Cardiac septum (tissue), 1 donor: ENCODE data around the gene CNIH3. TPM values are rescaled to one million over a fixed set of nuclear protein-coding genes. Genes with fewer than 3 reads are reported as not detected.

Experiments used
- DNase-seq: peaks from one replicate; pipeline ENCODE4 v3.0.0-alpha.2; 2020; ENCODE audit warnings: low spot score
- intact Hi-C: fragments of 100-400 bp; cut with DNase I; formaldehyde crosslinking; loops from one replicate; pipeline ENCODE4 v1.14.0; 2022
- total RNA-seq: library from RNA; stranded (reverse); fragmentation: NEBNext Ultra II Directional; extraction: Animal tissue kit (Norgen Biotek cat#: 25700); gene quantifications from one replicate; pipeline ENCODE4 v1.2.1, GENCODE V29; 2021
- donor health status: DM: no; HTN: no; CAD: no.

CNIH3 gene
- total RNA-seq, 1 donor from 2014 or later, result 1.4 TPM

GRCh38 chr1:224609333-224609732, 6.8 kb upstream of the CNIH3 start:
- intact Hi-C loops, result no loop called here

GRCh38 chr1:224612246-224612645, 3.9 kb upstream of the CNIH3 start:
- no peak for DNase-seq
- intact Hi-C loops, result no loop called here

More at GRCh38 chr1:224609333-224609732, 6.8 kb upstream of the CNIH3 start:
- no peak for DNase-seq

- intact Hi-C loops, result no loop called here
- DNase-seq, result no peak
Observed at GRCh38 chr1:224613486-224613885, 2.6 kb upstream of the CNIH3 start.

- DNase-seq, result peak; percentile 35
- intact Hi-C loops, result no loop called here
Observed at GRCh38 chr1:224616756-224617409, 766 bp downstream of the CNIH3 start.

GRCh38 chr1:224617410-224618355, 1.6 kb downstream of the CNIH3 start:
- peak; percentile 50 for DNase-seq
- intact Hi-C loops, result no loop called here

GRCh38 chr1:224619209-224619608, 3.1 kb downstream of the CNIH3 start:
- DNase-seq, result peak; percentile 22
- intact Hi-C loops, result no loop called here

GRCh38 chr1:224620105-224620504, 4.0 kb downstream of the CNIH3 start:
- intact Hi-C loops, result no loop called here

GRCh38 chr1:224621813-224622682, 5.9 kb downstream of the CNIH3 start:
- peak; percentile 12 for DNase-seq
- intact Hi-C loops, result no loop called here

More at GRCh38 chr1:224620105-224620504, 4.0 kb downstream of the CNIH3 start:
- no peak for DNase-seq

GRCh38 chr1:224622831-224623230, 6.7 kb downstream of the CNIH3 start:
- peak; percentile 53 for DNase-seq
- intact Hi-C loops, result no loop called here

- intact Hi-C loops, result no loop called here
Observed at GRCh38 chr1:224623310-224623714, 7.2 kb downstream of the CNIH3 start.

GRCh38 chr1:224623743-224624333, 7.7 kb downstream of the CNIH3 start:
- DNase-seq, result peak; percentile 53
- intact Hi-C loops, result no loop called here

More at GRCh38 chr1:224623310-224623714, 7.2 kb downstream of the CNIH3 start:
- peak; percentile 71 for DNase-seq

GRCh38 chr1:224624432-224624831, 8.3 kb downstream of the CNIH3 start:
- intact Hi-C loops, result no loop called here
- peak; percentile 46 for DNase-seq

- intact Hi-C loops, result no loop called here
- DNase-seq, result peak; percentile 4
Observed at GRCh38 chr1:224626042-224626441, 9.9 kb downstream of the CNIH3 start.

GRCh38 chr1:224629965-224630364, 13.8 kb downstream of the CNIH3 start:
- intact Hi-C loops, result no loop called here

GRCh38 chr1:224631462-224632115, 15.5 kb downstream of the CNIH3 start:
- no peak for DNase-seq
- intact Hi-C loops, result no loop called here

More at GRCh38 chr1:224629965-224630364, 13.8 kb downstream of the CNIH3 start:
- no peak for DNase-seq

- intact Hi-C loops, result no loop called here
- DNase-seq, result no peak
Observed at GRCh38 chr1:224632381-224632871, 16.3 kb downstream of the CNIH3 start.

GRCh38 chr1:224632921-224633321, 16.8 kb downstream of the CNIH3 start:
- intact Hi-C loops, result no loop called here
- DNase-seq, result no peak

- intact Hi-C loops, result no loop called here
Observed at GRCh38 chr1:224635356-224635755, 19.2 kb downstream of the CNIH3 start.

GRCh38 chr1:224637515-224637914, 21.4 kb downstream of the CNIH3 start:
- intact Hi-C loops, result no loop called here
- peak; percentile 59 for DNase-seq

More at GRCh38 chr1:224635356-224635755, 19.2 kb downstream of the CNIH3 start:
- DNase-seq, result no peak
